ENCODE results near the gene C1orf21.

The C1orf21 gene

DNA sequence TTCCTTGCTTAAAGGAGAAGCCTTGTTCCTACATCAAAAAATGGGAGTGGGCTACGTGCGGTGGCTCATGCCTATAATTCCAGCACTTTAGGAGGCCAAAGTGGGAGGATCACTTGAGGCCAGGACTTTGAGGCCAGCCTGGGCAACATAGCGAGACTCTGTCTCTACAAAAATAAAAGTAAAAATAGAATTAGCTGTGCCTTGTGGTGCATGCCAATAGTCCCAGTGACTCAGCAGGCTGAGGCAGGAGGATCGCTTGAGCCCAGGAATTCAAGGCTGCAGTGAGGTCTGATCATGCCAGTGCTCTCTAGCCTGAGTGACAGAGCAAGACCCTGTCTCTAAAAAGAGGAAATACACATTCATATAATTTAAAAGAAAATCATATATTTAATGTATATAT is 127.1 kb downstream of the C1orf21 start:
- no peak for DNase-seq (ENCODE audit: low read depth, low spot score)

DNA sequence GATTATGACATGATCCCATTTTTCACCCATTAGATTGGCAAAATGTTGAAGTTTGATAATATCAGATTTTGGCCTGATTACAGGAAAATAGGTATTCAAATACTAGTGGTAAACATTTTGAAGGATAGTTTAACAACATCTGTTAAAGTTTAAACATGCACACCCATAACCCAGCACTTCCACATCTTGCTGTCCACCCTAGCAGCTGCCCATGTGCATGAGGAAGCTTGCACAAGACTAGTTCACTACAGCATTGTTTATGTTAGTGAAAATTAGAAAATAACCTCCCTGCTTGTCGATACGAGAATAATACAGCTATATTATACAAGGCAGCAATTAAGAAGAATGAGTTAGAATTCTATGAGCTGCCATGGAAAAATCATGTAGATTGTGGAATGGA is 127.6 kb downstream of the C1orf21 start:
- DNase-seq (ENCODE audit: low read depth, low spot score), result no peak

DNA sequence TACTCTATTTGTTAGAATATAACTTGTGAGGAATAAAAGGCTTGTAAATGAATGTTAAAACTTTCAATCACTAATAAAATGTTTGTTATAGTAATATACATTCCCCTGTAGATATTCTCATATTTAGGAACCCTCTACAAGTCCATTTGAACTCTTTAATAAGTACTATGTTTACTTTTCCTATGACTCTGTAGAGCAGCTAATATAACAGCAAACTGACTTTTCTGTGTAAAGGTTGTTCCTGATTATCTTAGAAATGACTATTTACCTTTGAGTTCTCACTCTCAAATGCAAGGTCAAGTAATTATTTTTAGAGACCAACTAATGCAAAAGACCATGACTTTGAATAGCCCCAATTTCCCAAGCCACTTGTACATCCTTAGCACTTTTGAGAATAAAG is 130.3 kb downstream of the C1orf21 start:
- DNase-seq (ENCODE audit: low read depth, low spot score), result no peak

DNA sequence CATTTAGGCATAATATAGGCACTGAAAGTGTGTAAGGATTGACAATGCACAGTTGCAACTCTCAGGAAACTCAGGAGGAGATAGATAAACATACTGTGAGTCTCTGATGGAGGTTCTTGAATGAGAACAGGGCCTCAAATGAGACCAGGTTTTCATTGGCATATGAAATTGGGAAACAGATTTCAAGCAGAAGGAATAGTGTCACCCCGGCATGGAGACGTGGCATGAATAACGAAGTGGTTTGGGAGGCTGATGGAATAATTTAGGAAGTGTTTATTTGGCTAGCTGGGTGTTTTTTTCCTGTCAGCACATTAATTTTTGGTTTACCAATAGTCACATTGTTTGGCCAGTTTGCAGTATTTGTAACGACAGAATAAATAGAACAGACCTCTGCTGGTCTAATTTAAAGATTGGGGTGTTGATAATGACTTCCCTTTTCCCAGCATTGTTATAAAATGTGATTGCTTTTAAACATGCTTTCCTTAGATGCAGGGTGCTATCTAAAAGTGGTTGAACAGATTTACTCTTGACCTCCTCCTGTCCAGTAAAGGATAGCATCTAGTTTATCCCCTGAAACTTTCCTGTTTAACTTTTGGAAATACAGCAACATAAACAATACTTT is 132.0 kb downstream of the C1orf21 start:
- no peak for DNase-seq (ENCODE audit: low read depth, low spot score)

DNA sequence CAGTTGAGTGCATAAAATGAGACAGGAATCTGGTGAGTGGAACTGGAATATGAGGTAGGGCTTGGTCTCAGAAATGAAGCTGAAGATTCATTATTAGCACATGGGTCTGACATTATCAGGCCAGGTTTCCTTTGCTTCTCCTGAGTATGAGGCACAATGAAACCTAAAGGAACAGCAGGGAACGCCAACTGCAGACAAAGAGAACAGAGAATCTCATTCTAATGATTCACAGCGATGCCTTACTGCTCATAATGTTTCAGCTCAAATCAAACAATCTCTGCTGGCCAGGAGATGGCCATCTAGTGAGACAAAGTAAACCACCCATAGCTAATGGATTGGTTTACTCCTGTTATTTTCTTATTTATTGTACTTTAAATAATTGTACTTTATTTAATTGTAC is 133.5 kb downstream of the C1orf21 start:
- no peak for DNase-seq (ENCODE audit: low read depth, low spot score)

DNA sequence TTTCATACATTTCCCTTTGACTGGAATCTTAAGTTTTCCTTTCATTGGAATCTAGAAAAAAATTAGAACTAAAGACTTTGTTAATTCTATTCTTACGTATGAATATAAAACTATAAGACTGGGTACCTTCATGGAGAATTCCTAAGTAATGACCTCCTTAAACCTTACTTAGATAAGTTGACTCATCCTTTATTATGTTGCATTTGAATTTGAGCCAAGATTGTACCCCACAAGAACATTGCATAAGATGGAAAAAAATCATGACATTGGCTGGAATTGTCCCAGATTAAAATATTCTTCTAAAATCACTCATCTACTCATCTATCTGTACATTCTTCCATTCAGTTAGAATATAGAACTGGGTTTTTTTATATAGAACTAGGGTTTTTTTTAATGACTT is 137.4 kb downstream of the C1orf21 start:
- no peak for DNase-seq (ENCODE audit: low read depth, low spot score)

DNA sequence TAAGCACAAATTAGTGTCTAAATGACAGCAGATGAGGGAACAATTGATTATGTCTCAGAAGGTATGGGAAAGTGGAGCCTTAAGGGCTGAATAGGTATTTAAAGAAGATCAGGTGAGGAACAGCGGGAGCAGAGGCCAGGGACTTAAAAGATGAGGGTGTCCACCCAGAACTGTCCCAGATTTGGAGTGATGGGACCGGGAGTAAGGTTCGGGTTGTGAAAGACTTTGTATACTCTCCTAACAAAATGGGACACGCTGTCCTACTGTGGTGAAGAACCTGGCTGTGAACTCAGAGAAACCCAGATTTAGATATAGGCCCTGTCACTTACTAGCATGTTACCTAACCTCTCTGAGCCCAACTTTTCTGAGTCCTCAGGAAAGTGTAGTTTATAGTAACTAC is 140.6 kb downstream of the C1orf21 start:
- no peak for DNase-seq (ENCODE audit: low read depth, low spot score)

DNA sequence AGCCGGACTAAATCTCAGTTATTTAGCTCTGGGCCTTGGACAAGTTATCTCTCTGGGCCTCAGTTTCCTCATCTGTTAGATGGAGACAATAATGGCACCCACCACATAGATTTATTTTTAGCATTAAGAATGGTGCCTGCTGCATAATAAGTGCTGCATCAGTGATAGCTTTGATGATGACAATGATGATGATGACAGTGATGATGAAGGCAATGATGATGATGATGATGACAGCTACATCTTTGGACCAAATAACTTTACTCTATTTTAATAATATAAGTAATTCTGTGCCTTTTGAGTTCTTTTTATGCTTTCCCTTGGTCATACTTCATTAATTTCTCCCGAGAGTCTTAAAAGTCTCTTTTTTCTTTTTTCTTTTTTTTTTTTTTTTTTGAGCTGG is 143.4 kb downstream of the C1orf21 start:
- DNase-seq (ENCODE audit: low read depth, low spot score), result no peak

DNA sequence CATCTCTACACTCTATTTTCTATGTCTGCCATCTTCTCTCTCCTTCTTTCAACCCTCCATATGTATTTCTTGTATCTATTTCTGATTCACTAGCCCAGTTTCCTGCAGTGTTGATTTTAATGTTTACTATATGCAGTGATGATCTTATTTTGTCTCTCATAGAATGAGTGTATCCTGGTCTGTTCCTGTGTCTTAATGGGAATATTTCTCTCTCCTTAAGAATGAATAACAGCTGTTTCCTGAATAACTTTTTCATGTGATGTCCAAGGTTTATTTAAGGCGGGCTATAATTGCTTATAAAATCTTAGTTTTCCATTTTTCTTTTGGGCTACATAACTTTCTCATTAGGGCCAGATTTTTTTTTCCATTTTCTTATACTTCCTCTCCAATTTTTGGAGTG is 144.5 kb downstream of the C1orf21 start:
- DNase-seq (ENCODE audit: low read depth, low spot score), result no peak

DNA sequence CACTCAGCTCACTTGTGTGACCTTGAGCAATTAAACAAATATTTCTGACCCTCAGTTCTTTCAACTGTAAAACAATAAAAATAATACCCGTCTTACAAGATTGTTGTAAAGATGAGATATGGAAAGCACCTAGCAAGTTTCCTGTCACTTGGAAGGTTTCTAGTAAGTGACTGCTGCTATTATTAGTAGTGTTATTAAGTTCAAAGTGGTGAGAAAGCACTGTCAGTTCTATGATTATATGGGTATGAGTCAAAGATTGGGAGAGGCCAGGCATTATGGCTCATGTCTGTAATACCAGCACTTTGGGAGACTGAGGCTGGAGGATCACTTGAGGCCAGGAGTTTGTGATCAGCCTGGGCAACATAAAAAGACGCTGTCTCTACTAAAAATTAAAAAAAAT is 145.4 kb downstream of the C1orf21 start:
- no peak for DNase-seq (ENCODE audit: low read depth, low spot score)

DNA sequence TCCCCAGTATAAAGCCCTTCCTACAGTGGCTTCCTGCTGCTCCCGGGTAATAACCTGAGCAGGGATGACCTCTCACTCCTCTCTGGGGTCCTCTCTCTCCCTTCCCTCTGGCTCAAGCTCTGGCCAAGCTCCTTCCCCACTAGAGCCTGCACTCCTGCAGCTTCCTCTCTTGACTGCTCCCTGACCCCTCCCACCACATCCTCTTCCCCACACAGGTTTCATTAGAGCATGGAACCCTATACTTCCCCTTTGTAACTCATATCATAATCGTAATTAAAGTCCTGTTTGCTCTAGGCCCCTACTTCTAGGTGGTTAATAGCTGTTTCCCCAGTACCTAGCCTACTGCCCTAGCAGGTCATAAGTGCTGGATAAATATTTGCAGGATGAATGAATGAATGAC is 146.2 kb downstream of the C1orf21 start:
- DNase-seq (ENCODE audit: low read depth, low spot score), result no peak

DNA sequence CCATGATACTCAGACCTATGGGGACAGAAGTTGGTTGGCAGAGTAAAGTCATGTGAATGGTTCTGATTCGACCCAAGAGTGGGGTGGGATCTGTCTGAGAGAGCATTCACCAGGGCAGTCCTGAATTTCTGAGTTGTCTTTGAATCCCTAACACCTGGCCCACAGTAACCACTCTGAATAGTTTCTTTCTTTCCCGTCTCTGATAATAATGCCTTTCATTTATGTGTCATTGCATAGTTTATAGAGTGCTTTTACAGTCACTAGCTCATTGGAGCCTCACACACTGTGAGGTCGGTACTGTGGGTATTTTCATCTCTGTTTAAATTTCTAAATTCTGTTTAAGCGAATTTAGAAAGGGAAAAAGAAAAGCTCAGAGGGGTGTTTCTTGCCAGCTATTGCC is 147.1 kb downstream of the C1orf21 start:
- DNase-seq (ENCODE audit: low read depth, low spot score), result no peak

DNA sequence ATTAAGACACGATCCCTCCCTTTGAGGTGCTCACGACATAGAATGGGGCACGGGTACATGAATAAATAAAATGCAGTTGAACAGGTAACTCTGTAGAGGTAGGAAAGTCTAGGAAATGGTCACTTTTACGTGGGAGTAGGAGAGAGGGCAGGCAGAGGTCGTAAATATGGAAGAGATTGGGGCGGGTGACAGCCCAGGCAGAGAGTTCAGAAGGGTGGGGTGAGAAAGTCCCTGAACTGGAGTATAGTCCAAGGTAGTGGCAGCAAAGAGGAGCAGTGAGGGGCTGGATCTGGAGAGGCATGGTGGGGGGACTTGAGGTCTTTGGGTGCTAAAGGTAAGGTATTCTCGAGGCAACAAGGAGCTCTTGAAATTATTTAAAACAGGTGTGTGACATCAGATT is 147.9 kb downstream of the C1orf21 start:
- no peak for DNase-seq (ENCODE audit: low read depth, low spot score)

DNA sequence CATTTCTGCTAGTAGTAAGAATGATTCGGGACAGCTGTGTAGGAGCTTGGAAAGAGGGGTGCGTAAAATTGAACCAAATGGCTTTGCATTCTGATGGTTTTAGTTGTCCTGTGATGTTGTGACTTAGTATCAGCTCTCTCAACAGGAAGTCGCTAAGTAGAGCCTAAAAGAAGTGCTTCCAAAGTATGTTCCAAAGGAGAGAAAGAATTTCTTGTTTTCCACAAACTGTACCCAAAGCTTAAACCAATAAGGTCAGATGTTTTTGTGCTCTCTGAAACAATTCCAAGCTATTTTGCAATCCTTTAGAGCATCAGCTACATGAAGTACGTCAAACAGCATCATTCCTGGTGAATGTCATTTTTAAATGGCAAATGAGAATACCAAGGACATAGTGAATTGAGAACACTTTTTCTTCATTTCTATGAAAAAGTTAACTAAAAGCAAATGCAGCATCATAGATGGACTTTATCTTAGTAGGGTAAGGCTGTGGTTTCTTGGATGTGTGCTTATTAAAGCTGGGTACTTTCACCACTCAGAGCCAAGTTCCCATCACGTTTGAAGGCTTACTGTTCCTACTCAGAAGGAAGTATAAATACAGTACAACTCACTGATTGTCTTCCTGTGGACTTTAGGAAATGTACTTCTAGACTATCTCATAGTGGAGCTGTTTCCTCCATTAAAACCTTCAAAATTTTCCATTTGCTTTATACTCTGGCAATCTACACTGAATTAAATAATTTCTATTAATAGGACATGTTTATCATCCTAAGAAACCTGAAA is 148.6 kb downstream of the C1orf21 start:
- DNase-seq (ENCODE audit: low read depth, low spot score), result no peak

DNA sequence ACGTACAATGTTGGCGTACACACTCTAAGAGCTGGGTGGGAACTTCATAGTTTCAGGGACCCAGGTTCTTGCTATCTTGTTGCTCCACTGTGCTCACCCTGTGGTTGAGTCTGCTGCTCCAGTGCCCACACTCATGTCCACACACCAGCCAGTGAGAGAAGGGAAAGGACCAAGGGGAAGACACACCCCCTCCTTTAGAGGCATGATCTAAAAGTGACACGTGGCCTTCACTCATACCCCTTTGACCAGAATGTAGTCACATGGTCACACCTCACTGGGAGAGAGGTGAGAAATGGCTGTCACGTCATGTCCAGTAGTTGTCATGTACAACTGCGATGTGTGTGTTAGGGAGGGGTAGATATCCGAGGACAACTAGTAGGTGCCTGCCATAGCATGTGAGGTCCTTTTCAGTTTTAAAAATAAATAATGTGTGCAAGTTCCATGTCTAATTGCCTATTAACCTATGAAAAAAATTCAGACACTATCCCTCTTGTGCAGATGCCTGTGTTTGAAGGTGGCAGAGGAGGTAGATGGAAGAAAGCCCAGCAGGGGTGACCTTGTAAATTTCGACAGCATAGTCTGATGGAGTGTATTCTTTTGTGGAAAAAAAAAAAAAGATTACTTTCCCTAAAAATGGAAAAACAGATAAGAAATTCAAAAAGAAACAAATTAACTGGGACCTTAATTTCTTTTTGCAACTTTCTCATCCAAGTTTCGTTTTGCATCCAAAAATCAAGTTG is 149.6 kb downstream of the C1orf21 start:
- no peak for DNase-seq (ENCODE audit: low read depth, low spot score)

DNA sequence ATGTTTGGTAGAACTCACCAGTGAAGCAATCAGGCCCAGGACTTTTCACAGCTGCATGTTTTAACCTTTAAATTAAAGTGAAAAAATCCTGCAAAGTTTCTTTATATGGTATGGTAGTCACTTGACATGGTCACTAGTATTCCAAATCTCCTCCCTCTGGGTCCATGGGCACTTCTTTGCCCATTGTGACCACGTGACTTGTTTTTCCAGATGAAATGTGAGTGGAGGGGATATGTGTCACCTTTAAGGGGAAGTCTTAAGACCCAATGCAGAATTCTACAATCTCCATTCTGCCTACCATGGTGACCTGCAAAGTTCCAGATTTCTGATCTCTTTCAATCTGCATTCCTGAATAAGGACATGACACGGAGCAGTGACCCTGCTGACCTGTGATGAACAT is 152.8 kb downstream of the C1orf21 start:
- no peak for DNase-seq (ENCODE audit: low read depth, low spot score)

DNA sequence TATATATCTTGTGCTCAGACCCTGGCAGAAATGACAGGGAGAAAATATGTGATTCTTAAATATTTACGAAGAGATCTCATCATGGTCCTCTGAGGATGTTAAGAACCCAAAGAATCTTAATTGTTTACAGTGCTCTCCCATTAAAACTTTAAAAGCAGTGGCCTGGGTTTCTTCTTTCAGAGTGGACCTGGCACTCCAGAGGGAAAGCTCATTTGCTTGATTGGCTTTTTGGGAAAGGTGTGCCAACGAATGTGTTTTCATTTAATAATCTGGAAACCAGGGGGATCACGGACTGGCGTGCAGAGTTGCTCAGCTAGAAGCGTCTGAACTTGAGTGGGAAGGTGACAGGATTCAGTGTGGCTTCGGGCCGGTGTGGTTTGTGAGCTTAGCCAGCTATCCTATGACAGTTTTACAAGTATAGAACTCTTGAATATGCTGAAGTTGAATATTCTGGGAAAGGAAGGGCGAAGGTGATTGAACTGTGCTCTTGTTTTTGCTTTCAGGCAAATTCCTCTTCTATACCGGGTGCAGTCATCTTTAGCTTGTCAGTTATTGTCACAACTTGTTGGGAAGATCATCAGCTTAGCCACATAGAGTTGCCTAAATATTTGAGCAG is 154.8 kb downstream of the C1orf21 start:
- no peak for DNase-seq (ENCODE audit: low read depth, low spot score)

DNA sequence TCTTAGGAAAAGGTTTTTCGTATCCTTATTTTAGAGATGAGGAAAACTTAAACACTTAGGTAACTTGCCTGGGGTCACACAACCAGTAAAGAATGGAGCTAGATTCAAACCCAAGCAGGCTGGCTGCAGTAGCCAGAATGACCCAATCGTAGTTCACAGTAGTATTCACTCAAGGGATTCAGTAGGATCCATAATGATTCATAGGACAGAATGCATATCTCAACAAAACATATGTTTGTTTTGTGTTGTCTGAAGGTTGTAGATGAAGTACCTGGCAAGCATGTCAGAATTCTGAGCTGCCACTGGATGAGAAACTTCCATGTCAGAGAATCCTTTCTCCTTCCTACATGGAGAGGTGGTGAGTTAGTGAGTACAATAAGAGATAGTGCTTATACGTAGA is 155.5 kb downstream of the C1orf21 start:
- no peak for DNase-seq (ENCODE audit: low read depth, low spot score)

DNA sequence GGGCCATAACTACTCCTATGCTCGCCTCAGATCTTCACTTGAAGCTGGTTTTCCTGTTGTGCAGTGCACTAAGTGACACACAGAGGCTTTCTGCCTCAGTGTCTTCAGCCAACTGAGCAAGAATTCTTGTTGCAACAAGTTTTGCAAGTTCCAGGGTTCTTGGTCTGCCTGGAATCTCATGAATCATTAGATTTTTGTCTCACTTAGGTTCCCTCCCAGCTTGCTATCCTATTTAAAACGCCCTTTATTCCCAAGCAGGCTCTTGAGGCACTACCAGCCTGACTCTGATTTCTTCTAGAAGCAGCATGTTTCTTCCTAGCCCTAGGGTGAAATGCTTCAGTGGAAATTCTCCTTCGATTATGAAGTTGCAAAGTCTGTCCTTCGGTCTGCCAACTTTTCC is 158.8 kb downstream of the C1orf21 start:
- no peak for DNase-seq (ENCODE audit: low read depth, low spot score)

DNA sequence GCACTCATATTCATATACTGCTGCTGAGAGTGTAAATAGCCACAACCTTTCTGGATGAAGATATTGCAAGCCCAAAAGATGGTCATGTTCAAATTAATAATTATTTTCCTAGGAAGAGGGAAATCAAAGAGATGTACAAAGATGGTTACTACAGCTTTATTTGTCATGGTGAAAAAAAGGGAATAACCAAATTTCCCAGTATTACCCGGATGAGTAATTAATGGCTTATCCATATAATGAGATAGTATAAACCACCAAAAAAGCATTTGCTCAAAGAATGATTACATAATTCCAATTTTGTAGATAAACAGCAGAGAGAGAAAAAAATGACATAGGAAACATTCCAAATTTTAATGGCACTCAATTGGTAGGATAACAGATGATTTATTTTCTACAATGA is 165.6 kb downstream of the C1orf21 start:
- no peak for DNase-seq (ENCODE audit: low read depth, low spot score)

DNA sequence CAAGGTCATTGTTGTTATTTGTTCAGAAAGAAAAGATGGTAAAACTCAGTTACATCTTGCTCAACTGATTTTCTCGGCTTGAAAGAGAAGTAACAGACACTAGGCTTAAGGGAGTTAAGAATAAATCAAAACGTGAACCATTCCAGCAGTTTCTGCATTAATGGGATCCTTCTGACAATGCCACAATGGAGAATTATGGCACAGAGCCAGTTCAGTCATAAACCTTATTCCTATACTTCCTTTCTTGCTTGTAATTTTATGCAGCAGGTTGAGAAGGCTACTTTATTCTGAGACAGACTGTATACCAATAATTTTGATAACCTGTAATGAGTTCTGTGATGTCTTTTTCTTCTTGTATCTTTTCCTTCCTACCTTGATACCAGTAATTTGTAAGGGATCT is 167.0 kb downstream of the C1orf21 start:
- DNase-seq (ENCODE audit: low read depth, low spot score), result no peak
